Large intestine (tissue), 3 donors: ENCODE results near the gene BAZ1A. TPM values are rescaled to one million over a fixed set of nuclear protein-coding genes. Genes with fewer than 3 reads are reported as not detected.

ENCODE experiments used
- DNase-seq, 2 donors: peaks; one replicate each; pipeline versions ENCODE4 v3.0.0 to v3.0.0-alpha.2; 2013
- H3K27ac ChIP-seq: one replicate; pipeline ENCODE4 v1.5.1; 2013; ENCODE audit warnings: low read length
- H3K27me3 ChIP-seq: 2 replicates; pipeline ENCODE4 v1.6.1; 2013; ENCODE audit warnings: low read length; ENCODE audit not compliant: control insufficient read depth, insufficient read depth
- H3K36me3 ChIP-seq: 2 replicates; pipeline ENCODE4 v1.6.1; 2013; ENCODE audit warnings: low read length; ENCODE audit not compliant: control insufficient read depth, insufficient read depth
- H3K4me1 ChIP-seq: one replicate; pipeline ENCODE4 v1.6.1; 2013; ENCODE audit warnings: low read length; ENCODE audit not compliant: control insufficient read depth, insufficient read depth
- H3K4me3 ChIP-seq: one replicate; pipeline ENCODE4 v1.5.1; 2013; ENCODE audit warnings: low read length
- H3K9me3 ChIP-seq: one replicate; pipeline ENCODE4 v1.6.1; 2013; ENCODE audit warnings: mild to moderate bottlenecking, low read depth, low read length, moderate library complexity; ENCODE audit not compliant: control insufficient read depth
- WGBS: methylation state at CpG from one replicate; pipeline ENCODE4 v1.1.5; 2013; ENCODE audit warnings: low lambda C conversion rate; ENCODE audit not compliant: insufficient coverage; 5-methylcytosine and 5-hydroxymethylcytosine counted together
- polyA plus RNA-seq: library from polyadenylated mRNA; unstranded; fragments of 120-200 nt; gene quantifications from one replicate; pipeline ENCODE4 v1.2.1, GENCODE V29; 2013

BAZ1A gene
- polyA plus RNA-seq, 1 donor = 26.7 TPM

DNA sequence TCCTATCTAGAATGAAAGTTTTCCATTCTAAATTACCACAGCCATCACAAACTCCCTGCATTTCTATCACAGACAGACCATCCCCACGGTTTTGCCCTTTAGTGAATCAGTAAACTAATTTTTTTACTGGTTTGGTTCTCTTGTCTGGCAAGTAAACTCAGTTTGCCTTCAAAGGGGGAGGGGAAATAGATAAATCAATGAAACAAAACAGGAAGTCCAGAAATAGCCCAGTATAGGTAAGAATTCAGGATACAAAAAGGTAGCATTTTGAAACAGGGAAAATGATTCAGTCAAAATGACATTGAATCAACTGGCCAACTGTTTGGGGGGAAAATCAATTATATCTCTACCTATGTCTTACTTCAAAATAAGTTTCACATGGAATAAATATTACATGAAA is 15.8 kb upstream of the BAZ1A start:
- Histone ChIP-seq H3K27ac (no peak overlapping the region), H3K4me1 (no peaks in the 10 kb centered on the region), H3K27me3 (no peaks in the 10 kb centered on the region), H3K9me3 (no peaks in the 10 kb centered on the region), H3K4me3 (no peak overlapping the region), H3K36me3 (no peaks in the 10 kb centered on the region)
- DNase-seq = no peak
- WGBS = no CpG with 5 or more reads among the region's 1 CpG

DNA sequence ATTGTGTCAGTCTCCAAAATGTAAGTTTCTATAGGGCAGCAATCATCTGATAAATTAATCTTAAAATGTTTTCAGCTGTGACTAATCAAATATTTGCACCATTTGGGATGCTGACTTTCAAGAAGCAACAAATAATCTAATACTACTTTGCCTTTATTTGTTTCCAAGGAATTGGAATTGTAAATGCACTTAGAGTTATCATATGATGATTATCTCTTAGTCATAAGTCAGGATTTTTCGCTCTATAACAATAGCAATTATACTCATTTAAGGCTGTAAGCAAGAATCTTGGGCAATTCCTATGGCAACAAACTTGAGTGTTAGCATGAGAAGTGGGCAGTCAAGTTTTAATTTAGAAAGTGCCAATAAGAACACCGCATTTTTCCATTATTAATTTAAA is 13.0 kb upstream of the BAZ1A start:
- Histone ChIP-seq H3K36me3 (no peaks in the 10 kb centered on the region), H3K4me3 (no peak overlapping the region), H3K4me1 (no peaks in the 10 kb centered on the region), H3K27ac (no peak overlapping the region), H3K9me3 (no peaks in the 10 kb centered on the region), H3K27me3 (no peaks in the 10 kb centered on the region)
- 88% methylated on average over 1 of the region's 2 CpGs for WGBS
- DNase-seq = no peak

DNA sequence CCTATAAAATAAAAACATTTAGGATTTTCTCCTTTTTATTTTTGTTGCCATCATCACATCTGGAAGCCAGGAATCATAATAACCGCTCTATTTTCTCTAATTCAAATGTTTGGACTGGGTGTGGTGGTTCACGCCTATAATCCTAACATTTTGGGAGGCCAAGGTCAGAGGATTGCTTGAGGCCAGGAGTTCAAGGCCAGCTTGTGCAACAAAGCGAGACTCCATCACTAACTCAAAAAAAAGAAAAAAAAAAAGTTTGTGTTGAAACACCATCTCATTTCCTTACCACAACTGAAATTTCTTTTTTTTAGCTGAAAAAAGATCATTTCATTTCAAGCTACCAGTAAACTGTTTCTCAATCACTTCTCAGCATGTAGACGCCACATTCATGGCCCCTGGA is 8.8 kb upstream of the BAZ1A start:
- Histone ChIP-seq H3K36me3 (no peaks in the 10 kb centered on the region), H3K27me3 (no peaks in the 10 kb centered on the region), H3K4me3 (no peak overlapping the region), H3K27ac (no peak overlapping the region), H3K9me3 (no peaks in the 10 kb centered on the region), H3K4me1 (no peaks in the 10 kb centered on the region)
- DNase-seq = no peak
- WGBS = 100% methylated on average over 1 of the region's 4 CpGs

DNA sequence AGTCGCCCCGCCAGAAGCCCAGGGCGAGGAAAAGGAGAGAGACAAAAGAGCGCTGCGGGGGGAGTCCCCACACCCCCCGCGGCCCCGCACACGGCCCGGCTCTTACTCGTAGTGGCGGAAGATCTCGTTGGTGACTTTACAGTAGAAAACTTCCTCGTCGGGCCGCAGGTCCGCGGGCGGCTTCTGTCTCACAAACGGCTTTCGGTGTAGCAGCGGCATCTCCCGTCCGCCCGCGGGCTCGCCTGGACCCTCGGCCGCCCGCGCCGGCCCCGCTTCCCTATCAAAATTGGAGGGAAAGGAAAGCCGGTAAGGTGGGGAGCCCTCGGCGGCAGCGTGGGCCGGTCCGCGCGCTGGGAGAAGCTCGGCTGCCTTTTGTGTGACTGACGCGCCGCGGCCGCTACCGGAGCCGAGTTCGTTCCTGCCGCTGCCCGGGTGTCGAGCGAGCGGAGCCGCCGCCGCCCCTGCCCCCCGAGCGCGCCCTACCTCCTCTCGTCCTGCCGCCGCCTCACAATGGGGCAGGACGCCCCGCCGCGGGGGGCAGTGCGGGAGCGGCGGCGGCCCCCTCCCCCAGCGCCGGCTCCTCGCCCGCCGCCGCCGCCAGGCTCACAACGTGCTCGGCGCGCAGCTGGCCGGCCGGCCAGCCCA is 652 bp downstream of the BAZ1A start:
- Histone ChIP-seq H3K27ac (peak overlapping the region; percentile 100), H3K9me3 (no peaks in the 10 kb centered on the region), H3K27me3 (no peaks in the 10 kb centered on the region), H3K36me3 (no peaks in the 10 kb centered on the region), H3K4me3 (peak overlapping the region; percentile 93), H3K4me1 (peaks cover 5% of the 10 kb centered on the region)
- DNase-seq = peak in 1 of 2 donors; percentile 29
- WGBS = no CpG with 5 or more reads among the region's 85 CpGs

DNA sequence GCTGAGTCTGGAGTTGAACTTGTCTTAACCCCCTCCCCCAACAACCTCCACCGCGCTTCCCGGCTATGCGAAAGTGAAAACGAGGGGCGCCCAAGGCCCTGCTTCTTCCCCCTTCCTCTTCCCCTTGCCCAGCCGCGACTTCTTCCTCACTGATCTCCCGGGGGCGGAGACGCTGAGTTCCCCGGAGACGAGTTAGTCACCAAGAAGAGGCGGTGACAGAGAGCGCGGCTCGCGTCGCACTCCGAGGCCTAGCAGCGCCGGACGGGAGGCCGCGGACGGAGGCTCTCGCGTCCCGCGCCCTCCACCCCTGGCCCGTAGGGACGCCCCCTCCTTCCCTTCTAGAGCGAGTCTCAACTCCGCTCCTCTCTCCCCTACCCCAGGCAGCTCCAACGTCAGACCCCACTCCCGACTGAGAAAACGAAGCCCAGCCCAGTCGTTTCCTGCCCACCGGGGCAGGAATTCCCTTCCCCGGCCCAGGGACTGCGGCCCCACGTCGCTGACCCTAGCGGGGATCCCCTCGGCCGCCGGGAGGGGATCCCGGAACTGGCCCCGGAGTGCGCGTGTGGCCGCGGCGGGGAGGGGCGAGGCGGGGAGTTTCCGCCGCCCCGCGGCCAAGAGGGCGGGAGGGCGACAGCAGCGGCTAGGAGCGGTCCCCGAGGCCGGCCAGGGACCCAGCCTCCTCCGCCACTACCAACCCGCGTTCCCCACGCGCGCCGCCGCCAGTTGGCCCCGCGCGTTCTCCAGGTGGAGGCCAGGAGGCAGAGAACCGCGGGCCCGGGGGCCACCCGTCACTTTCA is 1.4 kb downstream of the BAZ1A start:
- H3K4me1 ChIP-seq = peaks cover 5% of the 10 kb centered on the region
- peak overlapping the region; percentile 93 for H3K4me3 ChIP-seq
- no peaks in the 10 kb centered on the region for H3K27me3 ChIP-seq
- H3K27ac ChIP-seq = peak overlapping the region; percentile 100
- no peaks in the 10 kb centered on the region for H3K36me3 ChIP-seq
- WGBS = no CpG with 5 or more reads among the region's 81 CpGs
- DNase-seq = peak; percentile 76 to 93
- no peaks in the 10 kb centered on the region for H3K9me3 ChIP-seq

DNA sequence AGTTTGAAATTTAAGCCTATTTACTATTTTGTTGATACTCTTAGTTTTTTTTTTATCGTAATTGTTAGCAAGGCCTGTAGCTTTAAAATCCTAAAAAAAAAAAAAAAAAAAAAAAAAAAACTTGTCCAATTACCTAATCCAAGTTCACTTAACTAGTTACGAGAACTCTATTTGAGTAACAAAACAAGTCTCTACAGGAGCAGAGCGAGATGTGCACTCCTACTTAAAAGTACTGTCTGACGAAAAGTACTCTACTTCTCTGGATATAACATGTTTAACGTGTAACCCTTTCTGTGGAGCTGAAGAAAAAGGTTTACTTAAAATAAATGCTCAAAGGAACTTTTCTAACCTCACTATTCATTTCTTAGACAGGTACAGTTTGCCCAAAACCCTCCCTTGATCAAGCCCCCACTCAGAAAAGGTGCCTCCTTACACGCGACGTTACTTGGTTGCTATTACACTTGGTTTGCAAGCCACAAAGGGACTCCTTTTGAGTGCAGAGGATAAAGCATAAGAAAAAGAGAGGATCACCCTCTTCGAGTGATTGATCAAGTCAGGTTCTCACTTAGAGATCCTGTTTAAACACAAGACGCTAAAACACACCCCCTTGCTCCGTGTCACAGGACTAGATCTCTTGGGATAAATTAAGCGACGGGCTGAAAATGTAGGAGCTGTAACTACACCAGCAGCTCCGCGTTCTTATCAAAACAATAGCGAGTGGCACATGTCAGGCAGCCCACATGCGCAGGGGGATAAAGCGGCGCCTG is 2.2 kb downstream of the BAZ1A start:
- peak in 1 of 2 donors; percentile 10 for DNase-seq
- WGBS = 50% methylated on average over 1 of the region's 19 CpGs

DNA sequence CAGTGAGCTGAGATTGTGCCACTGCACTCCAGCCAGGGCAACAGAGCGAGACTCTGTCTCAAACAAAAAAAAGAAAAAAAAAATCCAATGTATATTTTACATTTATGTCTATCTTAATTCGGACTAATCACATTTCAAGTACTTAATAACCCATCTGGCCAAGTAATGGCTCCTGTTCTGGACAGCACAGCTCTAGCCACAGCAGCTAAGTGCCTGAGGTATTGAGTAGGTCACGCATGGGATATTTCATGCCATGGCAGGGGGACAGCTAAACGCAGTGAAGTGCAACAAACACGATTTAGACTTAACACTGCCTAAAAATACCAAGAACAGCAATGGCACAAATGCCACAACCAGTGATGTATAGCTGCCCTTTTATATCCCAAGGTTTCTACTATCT is 8.0 kb downstream of the BAZ1A start:
- WGBS = 100% methylated on average over 2 of the region's 5 CpGs

More for the DNA sequence above, 2.2 kb downstream of the BAZ1A start:
- Histone ChIP-seq H3K27ac (peak overlapping the region; percentile 100), H3K36me3 (no peaks in the 10 kb centered on the region), H3K4me1 (peaks cover 5% of the 10 kb centered on the region), H3K9me3 (no peaks in the 10 kb centered on the region), H3K27me3 (no peaks in the 10 kb centered on the region), H3K4me3 (peak overlapping the region; percentile 93)

DNA sequence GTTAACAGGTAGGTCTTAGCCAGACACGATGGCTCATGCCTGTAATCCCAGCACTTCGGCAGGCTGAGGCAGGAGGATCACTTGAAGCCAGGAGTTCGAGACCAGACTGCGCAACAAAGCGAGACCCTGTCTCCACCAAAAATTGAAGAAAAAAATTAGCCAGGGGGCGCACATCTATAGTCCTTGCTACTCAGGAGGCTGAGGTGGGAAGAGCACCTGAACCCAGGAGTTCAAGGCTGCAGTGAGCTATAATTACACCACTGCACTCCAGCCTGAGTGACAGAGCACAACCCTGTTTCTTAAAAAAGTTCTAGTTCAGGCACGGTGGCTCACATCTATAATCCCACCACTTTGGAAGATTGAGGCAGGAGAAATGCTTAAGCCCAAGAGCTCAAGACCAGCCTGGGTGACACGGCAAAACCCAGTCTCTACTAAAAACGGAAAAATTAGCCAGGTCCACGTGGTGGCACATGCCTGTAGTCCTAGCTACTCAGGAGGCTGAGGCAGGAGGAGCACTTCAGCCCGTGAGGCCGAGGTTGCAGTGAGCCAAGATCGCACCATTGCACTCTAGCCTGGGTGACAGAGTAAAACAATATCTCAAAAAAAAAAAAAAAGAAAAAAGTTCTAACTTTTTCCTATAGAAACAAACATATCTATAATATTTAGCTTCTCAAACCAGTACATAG is 9.1 kb downstream of the BAZ1A start:
- Histone ChIP-seq H3K27ac (no peak overlapping the region), H3K4me1 (no peaks in the 10 kb centered on the region), H3K9me3 (no peaks in the 10 kb centered on the region), H3K27me3 (no peaks in the 10 kb centered on the region), H3K4me3 (no peak overlapping the region), H3K36me3 (no peaks in the 10 kb centered on the region)
- no CpG with 5 or more reads among the region's 13 CpGs for WGBS
- DNase-seq = no peak

More for the DNA sequence above, 8.0 kb downstream of the BAZ1A start:
- no peaks in the 10 kb centered on the region for H3K36me3 ChIP-seq
- H3K27ac ChIP-seq = no peak overlapping the region
- H3K9me3 ChIP-seq = no peaks in the 10 kb centered on the region
- no peaks in the 10 kb centered on the region for H3K27me3 ChIP-seq
- peaks cover 3% of the 10 kb centered on the region for H3K4me1 ChIP-seq
- no peak overlapping the region for H3K4me3 ChIP-seq
- DNase-seq = no peak

DNA sequence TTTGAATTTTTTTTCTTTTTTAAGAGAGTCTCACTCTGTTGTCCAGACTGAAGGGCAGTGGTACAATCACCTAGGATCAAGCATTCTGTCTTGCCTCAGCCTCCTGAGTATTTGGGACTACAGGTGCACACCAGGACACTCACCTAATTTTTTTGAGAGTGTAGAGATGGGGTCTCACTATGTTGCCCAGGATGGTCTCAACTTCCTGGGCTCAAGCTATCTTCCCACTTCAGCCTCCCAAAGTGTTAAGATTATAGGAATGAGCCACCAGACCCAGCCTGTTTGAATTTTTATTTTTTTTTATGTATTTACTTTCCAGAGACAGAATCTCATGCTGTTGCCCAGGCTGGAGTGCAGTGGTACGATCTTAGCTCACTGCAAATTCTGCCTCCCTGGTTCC is 11.3 kb downstream of the BAZ1A start:
- Histone ChIP-seq H3K4me1 (no peaks in the 10 kb centered on the region), H3K27me3 (no peaks in the 10 kb centered on the region), H3K9me3 (no peaks in the 10 kb centered on the region), H3K36me3 (peaks cover 6% of the 10 kb centered on the region), H3K4me3 (no peak overlapping the region), H3K27ac (no peak overlapping the region)
- WGBS = no CpG with 5 or more reads among the region's 1 CpG
- no peak for DNase-seq

DNA sequence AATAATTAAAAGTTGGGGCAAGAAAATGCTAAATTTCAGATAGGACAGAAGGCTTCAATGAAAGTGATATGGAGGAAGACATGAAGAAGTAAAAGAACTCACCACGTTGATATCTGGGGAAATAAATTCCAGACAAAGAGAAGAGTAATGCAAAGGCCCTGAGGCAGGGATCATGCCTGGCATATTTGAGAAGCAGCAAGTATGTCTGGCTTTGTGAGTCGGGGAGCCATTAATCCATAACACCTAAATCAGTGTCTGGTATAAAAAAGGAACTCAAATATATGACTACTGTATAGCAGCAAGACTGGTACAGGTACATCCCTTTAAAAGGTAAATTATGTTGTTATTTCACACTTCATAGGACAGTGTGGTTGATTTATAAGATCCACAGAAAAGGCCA is 16.4 kb downstream of the BAZ1A start:
- 60% methylated on average over 1 of the region's 2 CpGs for WGBS
- Histone ChIP-seq H3K27me3 (no peaks in the 10 kb centered on the region), H3K4me1 (no peaks in the 10 kb centered on the region), H3K4me3 (no peak overlapping the region), H3K27ac (no peak overlapping the region), H3K36me3 (peaks cover 16% of the 10 kb centered on the region), H3K9me3 (no peaks in the 10 kb centered on the region)
- no peak for DNase-seq
